Stimulated activated CD8-positive, alpha-beta memory T cell treated with anti-CD3 and anti-CD28 coated beads, Interleukin-7, amount 100 ng/mL, for 4 hours (primary cell): Measurements from ENCODE around the gene LPCAT1.
"Not testable (repeated sequence)": the region's sequence is repeated elsewhere in the genome, so short reads cannot be mapped to it uniquely, and the experiment has no call there.

Source experiments
- DNase-seq, 2 donors: peaks; one replicate each; pipeline ENCODE4 v3.0.0-alpha.2; 2020; ENCODE audit warnings: low read depth in 2 of 2

Gene LPCAT1

DNA sequence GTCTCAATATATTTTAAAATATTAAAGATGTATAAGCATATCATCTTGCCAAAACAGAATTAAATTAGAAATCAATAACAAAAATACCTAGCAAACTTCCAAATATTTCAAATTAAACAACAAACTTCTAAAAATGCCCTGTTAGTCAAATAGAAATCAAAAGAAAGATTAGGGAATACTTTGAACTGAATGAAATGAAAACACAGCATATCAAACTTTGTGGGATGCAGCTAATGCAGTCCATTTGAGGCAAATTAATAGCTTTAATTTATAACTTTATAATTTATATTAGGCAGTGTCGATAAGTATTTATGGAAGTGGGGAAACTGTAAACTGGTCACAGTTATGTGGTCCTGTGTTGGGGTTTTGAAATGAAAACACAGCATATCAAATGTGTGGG lies 95.7 kb downstream of the LPCAT1 start:
- no peak for DNase-seq

DNA sequence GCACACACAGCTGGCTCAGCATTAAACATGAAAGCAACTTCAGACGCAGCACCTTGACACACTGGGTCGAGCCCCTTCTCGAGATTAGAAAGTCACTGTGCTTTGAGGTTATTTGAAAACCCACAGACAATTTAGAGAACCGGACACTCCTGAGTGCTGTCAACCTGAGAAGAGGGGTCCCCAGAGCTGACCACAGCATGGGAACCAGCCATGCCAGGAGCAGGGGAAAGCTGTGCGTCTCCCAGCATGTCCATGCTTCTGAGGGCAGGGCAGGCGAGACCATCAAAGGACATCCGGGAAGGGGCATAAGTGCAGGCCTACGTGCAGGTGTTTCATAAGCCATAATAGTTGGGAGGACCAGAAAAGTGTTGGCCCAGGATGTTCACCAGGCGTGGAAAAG lies 99.0 kb downstream of the LPCAT1 start:
- DNase-seq, result no peak

DNA sequence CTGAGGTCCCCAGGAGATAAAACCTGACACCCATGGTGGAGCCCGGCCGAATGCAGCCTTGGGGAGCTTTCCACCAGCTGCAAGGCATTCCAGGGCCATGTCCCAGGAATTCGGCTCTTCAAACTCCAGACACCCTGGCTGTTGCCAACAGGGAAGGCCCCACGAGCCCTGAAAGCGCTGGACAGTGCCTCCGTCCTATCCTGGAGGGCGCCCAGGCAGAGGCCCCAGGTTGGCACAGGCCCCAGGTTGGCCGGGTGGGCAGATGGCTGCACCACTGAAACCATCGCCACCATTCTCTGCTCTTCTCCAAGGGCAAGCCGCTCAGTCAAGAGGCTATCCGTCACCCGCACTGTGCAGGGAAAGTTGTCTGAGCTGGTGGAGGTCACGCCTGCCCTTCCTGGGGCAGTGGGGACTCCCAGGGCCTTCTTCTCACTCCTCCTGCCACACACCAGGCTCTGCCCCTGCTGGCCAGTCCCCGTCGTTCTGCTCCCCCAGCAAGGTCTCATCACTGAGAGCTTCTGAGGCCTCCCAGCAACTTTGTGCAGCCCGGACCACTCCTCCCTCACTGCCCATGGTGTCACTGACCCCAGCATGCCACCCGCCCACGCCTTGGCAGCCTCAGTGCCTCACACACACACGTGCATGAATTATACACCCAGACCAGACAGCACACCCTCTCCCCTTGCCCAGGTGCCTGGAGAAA lies 99.7 kb downstream of the LPCAT1 start:
- DNase-seq, result no peak

DNA sequence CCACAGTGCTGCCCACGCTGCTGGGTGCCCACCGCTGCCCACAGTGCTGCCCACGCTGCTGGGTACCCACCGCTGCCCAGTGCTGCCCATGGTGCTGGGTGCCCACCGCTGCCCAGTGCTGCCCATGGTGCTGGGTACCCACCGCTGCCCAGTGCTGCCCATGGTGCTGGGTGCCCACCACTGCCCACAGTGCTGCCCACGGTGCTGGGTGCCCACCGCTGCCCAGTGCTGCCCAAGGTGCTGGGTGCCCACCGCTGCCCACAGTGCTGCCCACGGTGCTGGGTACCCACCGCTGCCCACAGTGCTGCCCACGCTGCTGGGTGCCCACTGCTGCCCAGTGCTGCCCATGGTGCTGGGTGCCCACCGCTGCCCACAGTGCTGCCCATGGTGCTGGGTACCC lies 101.2 kb downstream of the LPCAT1 start:
- not testable (repeated sequence) for DNase-seq

DNA sequence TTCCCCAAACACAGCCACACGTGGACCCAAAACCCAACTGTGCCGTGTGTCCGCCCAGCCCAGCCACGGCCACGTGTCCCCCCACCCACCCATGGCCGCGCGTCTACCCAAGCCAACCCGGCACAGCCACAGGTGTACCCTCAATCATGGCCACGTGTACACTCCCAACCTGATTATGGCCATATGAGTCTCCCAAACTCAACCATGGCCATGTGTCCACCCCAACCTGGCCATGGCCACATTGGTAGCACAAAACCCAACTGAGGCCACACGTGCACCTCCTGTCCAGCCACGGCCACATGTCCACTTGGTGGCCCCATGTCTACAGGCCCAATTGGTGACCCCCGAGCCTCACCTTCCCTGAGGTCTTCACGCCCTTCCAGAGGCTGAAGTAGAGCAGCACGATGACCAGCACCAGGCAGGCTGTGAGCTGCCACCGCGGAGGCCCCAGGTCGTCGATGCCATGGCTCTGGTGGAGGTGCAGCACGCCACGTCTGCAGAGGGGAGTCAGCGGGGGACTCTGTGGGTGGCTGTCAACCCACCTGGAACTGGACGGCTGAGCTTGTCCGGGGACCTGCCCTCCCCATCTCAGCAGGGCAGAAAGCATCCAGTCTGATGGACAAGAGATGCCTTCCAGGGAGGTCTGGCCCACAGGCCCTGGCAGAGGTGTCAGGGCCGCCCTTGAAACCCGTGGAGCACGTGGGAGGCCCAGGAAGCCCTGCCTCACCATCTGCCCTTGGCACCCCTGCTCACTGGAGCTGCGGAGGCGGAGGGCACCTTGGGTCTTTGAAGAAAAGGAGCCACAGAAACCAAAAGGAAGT lies 102.0 kb downstream of the LPCAT1 start:
- no peak for DNase-seq

DNA sequence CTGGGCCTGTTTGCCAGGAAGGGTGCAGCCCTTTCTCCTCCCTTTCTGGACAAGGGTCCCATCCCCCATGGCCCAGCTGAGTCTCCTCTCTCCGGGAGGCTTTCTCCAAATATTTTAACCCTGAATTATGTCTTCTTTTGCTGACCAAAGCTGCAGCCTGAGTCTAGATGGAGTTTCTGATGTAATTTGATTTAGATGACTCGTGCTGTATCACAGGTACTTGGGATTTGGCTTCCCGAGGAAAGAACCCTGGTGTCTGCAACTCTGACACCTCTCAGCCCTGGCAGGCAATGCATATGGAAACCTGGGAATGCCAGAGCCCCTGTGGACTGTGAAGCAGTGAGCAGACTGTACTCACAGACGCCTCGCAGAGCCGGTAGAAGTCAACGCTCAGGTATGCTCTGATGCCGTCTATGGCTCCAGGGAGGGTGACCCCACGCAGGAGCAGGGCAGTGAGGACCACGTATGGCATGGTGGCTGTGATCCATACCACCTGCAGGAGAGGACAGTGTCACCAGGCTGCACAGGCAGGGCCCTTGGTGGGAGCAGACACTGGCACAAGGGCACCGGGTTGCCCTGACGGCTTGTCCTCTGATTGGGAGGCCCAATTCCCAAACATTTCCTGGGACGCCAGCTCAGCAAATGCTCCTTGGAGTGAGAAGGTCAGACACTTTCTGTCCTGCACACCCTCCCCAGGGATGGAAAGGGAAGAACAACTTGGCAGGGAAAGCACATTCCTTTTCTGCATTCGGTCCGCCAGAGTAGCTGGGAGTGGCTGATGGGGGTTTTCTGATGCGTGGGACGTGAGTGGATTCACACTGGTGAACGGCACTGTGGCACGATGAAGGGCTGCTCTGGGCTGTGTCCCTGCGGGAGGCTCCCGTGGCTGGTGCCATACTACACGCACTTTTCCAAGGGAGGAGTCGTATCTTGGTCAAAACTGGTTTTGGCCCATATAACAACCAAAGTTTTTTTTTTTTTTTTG lies 103.3 kb downstream of the LPCAT1 start:
- DNase-seq, result no peak

DNA sequence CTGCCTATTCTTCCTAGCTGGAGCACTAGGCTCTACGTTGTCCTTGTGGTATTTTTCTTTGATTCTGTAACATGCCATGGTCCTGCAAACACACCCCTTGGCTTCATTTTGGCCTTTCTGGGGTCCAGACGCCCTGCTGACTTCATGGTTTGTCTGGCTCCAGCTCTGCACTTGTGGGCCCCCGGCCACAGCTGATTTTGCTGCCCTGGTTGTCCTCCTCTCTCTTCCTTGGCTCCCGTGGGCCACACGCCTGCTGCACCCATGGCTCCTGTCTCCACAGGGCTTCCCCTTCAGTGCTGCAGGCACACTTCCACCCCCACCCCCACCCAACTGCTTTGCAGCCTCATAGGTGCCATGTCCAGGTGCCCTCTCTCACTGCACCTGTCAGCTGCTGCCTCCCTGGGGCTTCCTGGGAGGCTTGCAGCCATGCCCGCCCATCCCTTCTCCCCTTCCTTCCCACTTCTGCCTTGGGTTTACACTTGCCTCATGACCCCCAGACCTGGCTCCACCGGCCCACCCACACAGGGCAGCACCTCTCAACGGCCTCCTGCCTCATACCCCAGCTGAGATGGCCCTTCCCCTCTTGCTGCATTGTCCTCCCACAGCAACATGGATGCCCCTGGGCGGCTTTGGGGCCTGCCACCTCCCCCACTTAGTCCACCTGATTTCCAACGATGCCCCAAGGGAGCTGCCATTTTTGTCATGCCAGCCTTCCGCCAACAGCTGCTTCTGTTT lies 104.1 kb downstream of the LPCAT1 start:
- no peak for DNase-seq

DNA sequence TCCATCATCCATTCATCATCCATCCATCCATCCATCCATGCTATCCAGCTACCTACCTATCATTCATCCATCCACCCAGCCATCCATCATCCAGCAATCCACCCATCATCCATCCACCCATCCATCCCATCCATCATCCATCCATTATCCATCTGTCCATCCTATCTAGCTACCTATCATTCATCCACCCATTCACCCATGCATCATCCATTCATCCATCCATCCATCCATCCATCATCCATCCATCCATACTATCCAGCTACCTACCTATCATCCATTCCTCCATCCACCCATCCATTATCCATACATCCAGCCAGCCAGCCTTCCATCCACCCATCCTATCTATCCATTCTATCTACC lies 104.9 kb downstream of the LPCAT1 start:
- DNase-seq, result no peak

DNA sequence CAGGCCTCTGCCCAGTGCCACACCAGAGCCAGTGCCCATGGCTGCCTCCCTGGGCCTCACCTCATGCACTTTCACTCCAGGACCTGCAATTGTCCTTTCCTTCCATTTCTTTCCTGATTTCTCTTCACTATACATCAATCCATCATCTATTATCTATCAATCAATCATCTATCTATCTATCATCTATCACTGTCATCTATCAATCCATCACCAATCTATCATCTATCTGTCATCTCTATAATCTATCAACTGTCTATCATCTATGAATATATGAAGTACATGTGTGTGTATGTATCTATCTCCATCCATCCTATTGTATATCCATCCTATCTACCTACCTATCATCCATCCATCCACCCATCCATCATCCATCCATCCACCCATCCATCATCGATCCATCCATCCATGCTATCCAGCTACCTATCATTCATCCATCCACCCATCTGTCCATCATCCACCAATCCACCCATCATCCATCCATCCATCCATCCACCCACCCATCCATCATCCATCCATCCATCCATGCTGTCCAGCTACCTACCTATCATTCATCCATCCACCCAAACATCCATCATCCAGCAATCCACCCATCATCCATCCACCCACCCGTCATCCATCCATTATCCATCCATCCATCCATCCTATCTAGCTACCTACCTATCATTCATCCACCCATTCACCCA lies 105.4 kb downstream of the LPCAT1 start:
- DNase-seq, result no peak

DNA sequence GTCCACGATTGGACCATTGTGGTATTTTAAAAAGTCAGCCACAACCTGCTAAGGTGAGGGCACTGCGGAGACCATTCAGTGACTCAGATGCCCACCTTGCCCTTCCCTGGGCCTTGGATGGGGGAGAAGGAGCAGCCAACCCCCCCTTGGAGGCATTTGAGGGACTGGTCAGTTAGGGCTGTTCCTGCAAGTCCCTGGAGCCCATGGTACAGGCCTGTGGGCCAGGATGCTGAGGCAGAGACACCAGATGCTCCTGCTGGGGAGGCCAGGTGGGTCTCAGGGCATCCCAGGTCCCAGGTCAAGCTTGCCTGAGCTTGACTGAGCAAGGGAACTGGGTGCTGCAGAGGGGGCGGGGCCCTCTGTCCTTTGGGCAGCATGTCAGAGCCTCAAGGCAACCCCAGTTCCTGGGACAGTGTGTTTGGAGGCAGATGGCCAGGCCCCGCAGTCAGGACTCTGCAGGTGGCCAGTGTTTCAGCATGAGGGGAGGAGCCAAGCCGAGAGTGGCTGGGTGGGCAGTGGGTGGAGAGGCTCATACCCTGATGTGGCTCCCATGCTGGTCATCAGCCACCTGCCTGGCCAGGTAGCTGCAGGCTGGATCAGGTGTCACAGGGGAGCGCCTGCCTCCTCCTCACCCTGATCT lies 106.1 kb downstream of the LPCAT1 start:
- no peak for DNase-seq

DNA sequence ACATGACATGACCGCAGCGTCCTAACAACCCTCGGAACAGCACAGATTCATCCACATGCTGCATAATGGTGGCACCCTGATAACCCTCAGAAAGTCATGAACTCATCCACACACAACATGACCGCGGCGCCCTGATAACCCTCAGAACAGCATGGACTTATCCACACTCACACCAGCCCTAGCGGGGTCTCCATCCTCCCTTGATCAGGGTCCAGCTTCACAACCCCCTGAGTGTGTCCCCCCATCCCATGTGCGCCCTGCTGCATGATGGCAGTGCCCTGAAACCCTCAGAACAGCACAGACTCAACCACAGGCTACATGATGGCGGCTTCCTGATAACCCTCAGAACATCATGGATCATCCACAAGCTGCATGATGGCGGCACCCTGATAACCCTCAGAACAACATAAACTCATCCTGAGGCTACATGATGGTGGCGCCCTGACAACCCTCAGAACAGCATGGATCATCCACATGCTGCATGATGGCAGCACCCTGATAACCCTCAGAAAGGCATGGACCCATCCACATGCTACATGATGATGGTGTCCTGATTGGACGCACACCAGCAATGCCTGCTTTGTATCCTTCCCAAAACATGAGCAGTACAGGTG lies 106.8 kb downstream of the LPCAT1 start:
- DNase-seq, result no peak

DNA sequence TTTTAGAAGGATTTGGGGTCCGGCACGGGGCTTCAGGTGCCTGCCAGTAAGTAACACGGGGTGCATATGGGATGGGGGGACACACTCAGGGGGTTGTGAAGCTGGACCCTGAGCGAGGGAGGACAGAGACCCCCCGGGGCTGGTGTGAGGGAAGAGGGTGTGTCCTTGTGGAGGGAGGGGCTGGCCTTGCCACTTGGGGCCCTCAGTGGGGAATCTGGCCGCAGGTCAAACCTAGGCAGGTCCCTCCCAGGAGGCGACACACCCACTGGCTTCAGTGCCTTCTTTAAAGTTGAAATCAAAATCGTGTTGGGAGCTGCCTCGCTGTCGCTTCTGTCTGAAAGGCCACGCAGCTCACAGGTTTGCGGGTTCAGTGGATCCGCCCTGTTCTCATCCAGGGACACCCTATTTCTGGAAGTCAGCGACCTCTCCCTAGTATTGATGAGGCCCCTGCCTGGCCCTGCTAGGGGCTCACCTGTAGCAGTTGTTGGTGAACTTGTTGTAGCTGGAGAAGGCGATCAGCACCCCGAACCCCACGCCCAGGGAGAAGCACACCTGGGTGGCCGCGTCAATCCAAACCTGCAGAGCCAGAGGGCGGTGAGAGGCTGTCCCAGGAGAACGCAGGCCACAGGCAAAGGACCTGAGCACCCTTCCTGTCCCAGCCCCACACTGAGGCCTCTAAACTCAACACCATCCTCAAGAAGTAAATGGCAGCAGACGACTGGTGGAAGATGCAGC lies 108.0 kb downstream of the LPCAT1 start:
- no peak for DNase-seq

DNA sequence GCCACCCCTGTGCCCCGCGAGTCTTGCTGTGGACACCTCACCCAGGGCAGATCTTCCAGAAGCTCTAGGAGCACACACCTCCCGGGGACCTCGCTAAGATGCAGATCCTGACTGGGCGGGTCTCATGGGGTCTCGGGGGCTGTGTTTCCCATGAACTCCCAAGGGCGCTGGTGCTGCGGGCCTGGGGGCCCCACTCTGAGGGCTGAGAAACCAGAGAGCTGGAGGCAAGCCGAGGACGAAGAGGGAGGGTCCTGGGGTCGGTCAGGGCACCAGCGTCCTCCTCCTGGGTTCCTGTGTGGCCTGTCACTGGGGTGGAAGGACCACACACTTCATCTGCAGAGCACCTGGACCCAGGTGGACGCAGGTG lies 108.7 kb downstream of the LPCAT1 start:
- no peak for DNase-seq

DNA sequence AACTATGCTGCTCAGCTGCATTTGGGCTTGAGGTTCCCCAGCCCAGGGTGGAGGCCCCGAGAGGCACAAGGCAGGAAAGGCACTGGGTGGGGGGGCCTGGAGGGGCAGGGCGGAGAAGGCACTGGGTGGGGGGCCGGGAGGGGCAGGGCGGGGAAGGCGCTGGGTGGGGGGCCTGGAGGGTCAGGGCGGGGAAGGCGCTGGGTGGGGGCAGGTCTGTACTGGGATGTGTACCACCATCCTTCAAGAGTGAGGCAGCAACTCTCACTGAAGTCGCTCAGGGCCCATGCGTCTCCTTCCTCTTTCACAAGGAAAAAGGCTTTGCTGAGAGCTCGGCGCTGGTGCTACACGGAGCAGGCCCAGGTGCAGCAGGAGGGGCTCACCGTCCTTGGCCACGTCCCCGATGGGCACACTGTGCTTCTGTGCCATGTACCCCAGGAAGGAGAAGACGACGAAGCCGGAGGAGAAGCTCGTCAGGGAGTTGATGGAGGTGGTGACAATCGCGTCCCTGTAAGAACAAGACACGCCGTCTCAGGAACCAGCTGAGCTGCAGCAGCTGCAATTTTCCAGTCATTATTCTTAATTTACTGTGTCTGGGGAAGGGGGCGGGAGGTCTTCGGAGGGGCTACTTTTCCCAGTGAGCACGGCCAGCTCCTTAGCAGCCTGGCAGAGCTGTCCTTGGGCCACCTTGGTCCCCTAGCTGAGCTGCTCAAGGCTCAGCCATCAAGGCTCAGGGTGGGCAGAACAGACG lies 109.3 kb downstream of the LPCAT1 start:
- no peak for DNase-seq

DNA sequence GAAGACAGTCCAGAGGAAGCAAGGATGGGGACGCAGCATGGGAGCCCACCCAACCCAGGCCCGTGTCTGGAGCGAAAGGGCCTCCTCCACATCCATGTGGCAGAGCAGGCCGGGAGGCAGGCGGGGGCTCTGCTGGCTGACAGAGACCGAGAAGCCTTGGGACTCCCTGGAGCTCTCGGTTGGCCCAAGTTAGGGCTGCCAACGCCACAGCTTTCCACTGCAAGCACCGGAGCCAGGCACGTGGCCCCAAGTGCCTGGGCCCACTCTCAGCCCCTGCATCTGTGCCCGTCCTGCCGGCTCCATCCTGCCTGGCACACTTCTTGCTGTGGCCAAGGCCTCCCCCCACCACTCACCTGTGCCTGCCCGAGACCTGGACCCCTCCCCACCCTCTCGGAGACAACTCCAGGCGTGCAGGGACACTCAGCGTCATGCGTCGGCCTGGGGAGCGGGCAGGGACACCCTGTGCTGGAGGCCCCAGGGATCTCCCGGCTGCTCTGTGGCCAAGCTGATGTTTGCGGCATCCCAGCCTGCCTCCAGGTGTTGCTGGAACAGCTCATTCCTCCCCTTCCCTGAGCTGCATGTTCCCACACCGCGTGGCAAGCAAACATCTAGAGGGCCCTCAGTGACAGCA lies 110.0 kb downstream of the LPCAT1 start:
- no peak for DNase-seq

DNA sequence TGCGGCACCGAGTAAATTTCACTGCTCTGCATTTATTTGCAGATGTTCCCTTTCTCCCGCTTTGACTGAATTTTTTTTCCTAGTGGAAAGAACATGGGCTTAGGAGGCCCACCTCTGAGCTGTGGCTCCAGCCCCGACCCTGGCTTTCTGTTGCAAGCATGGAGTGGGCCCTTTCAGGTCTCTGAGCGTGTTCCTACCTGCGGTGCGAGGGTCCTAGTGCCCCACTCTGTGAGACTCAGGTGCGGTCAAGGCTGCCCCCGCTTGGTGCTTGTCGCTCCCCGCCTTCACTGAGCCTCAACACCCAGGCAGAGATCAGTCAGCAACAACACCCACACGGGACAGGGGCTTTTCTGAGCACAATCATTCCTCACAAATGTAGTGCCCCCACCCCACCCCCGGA lies 110.5 kb downstream of the LPCAT1 start:
- no peak for DNase-seq

DNA sequence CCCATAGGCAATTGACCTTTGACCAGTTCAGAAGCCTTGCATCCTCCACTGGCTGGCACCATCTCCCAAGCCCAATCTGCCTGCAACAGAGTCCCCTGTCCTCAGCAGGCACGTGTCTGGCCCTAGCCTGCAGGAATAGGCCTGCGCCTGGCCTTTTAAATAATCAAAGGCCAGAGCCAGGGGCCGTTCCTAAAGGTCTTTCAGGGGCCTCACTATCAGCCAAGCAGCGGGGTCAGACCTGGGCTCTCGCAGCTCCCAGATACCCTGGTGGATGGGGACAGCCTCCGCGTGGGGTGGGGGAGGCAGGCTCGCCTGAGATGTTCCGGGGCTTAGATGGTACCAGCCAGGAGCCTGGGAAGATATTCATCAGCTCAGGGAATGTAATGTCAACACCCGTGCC lies 111.1 kb downstream of the LPCAT1 start:
- DNase-seq, result no peak

DNA sequence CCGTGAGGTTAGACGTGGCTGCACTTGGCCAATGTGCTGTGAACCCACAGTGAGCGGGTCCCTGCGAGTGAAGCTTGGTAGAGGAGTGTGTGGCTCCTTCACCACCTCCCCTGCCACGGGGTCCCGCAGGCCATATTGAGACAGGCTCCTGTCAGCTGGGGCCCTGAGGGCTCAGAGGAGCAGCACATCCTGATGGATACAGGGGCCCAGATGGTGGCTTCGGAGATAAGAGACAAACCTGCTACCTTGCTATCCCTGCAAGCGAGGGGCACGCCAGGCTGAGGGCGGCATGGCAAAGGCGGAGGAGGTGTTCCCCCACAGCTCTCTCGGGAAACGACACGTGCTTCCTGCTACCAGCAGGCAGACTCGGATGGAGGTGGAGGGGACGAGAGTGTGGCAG lies 111.6 kb downstream of the LPCAT1 start:
- DNase-seq, result no peak
